GM12891 (cell line): ENCODE measurements around the gene TXK.

Experiments used
- POLR2AphosphoS5 ChIP-seq: IDR thresholded peaks from 2 replicates; pipeline ENCODE4 v1.6.1; 2011; ENCODE audit warnings: low read depth, low read length, control low read depth
- TAF1 ChIP-seq: IDR thresholded peaks from 2 replicates; pipeline ENCODE4 v1.6.1; 2011; ENCODE audit warnings: low read depth, low read length, control low read depth

DNA sequence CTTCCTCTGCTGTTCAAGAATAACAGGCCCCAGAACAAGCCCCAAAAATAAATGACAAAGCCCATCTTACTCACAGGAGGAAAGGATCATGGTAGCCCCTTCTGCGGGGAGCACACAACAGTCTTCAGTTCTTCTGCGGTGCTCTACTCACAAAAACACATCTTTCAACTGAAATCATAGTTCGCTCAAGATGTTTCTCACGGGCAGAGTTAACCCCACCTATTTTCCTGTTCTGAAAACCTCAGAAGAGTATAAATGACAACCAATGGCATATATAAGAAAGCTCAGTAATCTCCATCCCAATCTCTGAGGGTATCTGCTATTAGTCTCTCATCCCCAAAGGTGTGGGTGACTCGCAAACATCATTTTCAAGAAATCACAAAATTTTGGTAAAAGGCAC is at the start of gene TXK:
- TF ChIP-seq TAF1 (no peak), POLR2AphosphoS5 (no peak)
